GF-D8 (cell line): ENCODE results near the gene INHBA.

Experiments
- DNase-seq: peaks from one replicate; lab custom pipeline; 2025; lab: John Stamatoyannopoulos, UW

Gene INHBA

DNA sequence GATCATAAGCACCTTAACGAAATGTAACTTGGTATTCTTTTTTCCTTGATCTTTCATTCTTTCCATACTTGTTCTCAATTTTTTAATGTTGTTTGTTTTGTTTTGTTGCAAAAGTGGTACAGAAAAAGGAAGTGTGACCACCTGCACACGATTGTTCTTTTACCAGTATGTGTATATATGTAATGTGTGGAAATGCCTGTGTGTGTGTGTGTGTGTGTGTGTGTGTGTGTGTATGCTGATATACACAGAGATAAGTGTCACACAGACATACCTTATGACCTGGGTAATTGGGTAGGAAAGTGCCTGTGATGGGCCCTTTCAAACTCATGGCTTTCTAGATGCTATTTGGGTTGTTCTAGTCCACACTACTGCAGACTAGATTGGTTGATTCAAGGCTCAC, 14.0 kb downstream of the INHBA start:
- DNase-seq: no peak

DNA sequence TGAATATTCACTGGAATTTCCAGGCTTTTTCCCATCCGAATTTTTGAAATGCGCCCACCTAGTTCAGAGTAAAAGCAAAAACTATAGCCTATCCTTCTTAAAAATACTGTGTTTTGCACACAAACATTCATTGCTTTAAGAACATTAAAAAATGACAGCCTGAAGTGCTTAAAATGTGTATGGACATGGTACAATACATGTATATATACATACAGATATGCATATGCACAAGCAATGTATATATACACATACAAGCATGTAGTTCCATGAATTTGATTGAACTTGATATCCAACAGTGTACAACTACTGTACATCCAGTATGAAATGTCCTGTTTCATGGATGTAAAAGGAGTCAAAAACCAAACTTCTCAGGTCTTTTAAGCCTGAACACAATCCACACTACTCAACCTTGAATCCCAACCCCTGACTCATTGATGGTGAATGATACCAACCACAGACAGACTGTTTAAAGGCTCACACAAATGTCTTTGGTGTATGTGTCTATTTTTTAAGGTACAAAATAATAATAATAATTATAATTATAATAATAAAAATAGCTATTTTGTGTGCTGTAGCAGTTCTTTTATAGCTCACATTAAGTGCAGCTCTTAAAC, 14.8 kb downstream of the INHBA start:
- DNase-seq: no peak

DNA sequence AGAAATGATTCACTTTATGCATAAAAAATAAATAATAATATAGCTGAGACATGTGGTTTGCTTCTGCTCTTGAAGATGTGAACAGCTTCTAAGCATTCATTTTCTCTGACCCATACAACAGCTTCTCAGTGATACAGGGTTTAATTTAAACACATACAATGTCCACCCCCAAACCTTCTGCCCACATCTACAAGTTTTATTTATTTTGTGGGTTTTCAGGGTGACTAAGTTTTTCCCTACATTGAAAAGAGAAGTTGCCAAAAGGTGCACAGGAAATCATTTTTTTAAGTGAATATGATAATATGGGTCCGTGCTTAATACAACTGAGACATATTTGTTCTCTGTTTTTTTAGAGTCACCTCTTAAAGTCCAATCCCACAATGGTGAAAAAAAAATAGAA, 17.2 kb downstream of the INHBA start:
- no peak for DNase-seq

DNA sequence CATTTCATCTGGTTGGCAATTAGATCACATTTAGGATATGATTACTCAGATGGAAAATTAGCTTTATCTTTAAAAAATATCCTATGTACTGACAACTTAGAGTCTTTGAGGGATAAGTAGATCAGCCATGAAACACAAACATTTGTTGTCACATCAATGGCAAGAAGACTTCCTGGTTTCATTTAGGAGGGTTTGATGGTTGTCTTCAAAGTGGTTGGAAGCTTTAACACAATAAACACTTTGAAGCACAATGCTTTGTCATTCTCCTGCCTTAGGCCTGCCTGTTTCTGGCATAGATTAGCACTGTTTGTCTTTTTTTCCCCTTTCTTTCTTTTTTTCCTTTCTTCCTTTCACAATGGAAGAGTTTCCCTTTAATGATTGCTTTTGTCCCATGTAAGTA, 20.5 kb downstream of the INHBA start:
- DNase-seq: no peak

DNA sequence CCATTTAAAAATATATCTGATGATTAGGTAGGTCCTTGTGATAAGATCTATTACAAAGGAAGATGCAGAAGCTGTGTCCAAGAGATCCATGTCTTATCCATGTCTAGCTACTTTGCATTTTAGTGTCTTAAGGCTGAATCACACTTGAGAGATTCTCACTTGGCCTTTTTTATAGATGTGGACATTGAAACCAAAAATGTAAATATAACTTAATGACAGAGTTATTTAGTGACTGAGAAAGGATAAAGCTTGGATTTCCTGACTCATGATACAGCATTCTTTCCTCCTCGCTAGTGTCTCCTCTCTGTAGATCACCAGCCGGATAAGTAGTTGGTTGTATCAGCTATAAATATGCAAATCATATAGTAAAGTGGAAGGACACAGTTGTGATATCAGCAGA, 23.3 kb downstream of the INHBA start:
- DNase-seq: no peak

DNA sequence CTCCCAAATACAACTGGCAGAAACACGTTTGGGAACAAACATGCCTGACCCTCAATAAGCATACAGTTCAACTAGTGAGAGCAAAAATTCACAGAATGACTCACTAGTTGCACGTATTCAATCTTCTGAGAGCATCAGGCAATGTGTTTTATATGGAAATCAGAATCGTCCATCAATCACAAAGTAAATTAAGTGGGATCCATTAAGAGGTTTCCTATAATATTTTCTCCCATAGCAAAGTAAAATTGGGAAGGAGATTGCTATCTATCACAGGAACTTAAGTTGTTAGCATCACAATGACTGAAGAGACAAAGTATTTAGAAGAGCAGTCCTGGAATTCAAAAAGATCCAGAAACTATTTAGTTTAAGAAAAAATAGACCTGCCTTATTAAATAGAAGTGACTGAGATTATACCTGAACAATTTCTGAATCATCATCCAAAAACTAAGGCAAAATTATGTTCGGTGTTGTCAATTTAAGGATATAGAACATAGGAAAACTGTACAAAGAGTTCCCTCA, 28.3 kb downstream of the INHBA start:
- DNase-seq: no peak

DNA sequence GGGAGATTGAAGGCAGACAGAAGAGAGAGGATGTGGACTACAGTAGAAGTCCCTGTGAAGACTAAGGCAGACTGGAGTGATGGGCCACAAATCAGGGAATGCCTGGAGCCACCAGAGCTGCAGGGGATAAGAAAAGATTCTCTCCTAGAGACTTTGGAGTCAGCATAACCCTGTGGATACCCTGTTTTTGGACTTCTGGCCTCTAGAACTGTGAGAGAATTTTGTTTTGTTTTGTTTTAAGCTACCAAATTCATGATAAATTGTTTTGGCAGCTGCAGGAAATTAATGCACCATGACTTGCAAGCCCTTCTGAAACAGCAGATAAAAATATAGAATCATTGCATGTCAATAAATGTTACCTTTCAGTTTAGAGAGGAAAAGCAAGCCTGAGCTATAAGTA, 41.3 kb downstream of the INHBA start:
- no peak for DNase-seq

DNA sequence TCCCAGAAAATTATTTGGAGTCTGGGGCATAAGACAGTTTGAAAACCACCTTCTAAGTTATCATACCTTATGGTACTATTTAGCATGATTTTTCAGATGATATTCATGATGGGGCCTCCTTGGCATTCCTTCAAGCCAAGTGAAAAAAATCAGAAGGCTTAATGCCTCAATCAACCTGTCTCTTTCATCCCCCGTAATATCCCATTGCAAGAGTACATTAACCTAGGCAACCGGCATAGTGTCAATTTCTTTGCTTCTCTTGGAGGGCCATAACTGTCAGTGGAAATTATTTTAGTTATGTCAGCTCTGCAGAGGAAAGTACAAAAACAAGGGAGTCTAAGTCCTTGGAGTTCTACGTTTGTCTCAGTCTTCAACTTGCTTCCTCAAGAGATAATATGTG, 43.4 kb downstream of the INHBA start:
- no peak for DNase-seq

DNA sequence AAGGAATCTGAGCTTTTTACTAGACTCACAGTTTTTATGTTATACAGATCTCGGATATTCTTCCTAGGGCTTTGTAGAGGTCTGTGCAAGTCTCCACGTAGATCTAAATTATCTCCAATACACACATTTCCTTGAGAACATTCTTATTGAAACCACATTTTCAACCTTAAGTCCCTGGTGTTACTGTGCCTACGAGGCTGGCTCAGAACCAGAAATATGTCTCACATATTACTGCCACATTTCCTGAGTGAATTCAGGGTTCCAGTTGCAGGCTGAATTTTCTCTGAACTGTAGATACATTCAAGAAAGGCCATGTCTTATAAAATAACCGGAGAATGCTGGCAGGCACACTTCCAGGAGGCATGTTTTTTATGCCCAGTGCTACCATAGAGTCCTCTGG, 46.5 kb downstream of the INHBA start:
- no peak for DNase-seq

DNA sequence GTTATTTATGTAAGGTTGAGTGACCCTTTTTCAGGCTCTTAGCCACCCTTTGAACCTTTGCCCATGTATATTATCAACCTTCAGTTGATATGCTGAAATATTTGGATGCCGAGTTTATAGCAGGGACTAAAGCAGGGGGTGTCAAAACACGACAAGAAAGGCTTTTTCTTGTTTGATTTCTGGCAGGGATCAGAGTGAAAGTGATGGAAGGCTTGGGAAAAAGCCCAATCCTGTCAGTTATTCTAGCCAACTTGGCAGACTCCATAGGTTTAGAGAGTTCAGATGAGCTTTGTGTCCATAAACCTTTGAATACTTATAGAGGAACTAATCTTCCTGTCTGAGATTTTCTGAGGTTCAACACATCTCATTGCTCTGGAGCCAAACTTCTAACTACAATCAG, 47.5 kb downstream of the INHBA start:
- no peak for DNase-seq

DNA sequence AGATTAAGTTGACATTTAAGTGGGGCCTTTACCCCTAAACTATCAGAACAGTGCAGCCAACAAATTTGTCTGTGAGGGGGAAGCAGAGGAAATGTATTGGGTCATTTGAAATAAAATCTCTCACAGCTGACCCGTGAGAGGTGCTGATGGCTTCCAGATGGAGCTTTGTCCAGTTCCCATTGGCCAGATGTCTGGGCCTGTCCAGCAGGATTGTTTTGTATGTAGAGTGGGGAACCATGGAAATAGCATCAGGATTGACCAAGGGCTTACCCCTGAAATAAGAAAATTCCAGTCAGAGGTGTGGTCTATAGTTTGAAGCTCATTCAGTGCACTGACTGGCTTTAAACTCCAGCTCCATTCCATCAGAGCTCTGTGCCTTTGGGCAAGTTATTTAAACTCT, 50.6 kb downstream of the INHBA start:
- no peak for DNase-seq

DNA sequence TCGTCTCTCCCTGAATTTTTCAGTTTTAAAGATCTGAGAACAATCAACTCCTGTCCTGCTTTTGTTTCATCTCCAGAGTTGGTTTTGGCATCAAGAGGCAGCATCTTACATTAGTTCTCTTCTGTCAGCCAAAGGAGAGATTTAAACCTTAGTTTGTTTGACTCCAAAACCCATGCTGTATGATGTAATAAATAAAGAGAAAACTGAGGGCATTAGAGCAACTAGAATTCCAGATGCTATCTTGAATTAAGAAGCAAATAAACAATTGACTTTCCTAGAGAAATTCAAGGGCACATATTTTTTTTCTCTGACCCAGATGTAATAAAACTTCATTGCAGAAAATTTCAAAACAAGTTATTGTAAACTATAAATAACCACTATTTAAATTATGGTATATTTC, 54.4 kb downstream of the INHBA start:
- DNase-seq: no peak

DNA sequence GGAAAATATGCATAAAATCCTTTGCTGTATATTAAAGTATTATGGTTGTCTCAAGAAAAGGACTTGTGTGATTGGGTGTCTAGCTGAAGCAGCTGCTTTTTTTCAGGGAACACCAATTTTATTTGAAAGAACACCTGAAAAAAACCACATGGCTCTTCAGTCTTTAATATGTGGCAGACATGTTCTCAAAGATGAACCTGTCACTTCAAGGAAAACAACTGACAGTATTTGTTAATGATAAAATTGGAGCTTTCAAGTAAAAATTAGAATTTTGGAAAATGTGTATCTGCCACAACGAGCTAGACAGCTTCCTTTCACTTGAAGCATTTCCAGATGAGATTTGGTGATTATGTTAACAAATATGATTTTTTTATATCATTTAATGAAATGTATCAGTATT, 59.3 kb downstream of the INHBA start:
- no peak for DNase-seq

DNA sequence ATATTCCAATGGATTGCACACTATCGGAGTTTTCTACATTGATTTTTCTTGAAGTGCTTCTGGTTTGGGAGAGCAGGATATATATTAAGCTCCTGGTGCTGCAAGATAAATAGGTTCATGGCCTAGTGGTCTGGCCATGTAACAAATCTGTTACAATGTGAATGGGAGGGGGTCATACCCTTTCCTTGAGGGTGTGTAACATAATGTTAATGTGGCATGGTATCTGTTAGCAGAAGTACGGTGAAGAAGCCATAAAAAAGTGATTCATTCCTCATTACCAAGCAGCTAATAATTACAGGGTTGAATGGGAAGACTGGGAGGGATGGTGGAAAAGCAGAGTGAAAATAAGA, 61.2 kb downstream of the INHBA start:
- no peak for DNase-seq

DNA sequence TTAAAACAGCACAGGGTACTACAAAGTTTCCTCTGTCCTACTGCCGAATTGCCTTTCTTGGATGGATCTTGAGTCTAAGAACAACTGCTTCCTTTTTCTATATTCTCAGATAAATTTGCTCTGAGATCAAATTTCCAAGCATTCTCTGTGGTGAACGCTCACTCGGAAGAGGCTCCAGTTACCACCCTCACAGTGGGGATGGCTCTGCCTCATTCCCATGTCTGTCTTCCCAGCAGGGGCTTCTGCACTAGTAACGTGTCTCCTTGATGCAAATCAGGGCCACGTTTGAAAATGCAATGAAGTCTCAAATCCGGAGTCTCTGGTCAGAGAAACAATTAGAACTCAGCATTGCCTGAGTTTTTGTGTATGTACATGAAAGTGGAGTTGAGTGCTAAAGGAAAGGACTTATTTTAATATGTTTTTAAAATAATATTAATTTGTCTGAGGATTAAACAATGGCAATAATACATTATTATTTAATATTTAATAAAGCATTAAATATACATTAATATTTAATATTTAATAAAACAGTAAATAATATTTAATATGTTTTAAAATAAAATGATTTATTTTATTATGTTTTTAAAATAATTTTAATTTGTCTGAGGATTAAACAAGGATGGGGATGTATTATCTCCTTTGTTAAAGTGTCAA, 61.8 kb downstream of the INHBA start:
- no peak for DNase-seq

DNA sequence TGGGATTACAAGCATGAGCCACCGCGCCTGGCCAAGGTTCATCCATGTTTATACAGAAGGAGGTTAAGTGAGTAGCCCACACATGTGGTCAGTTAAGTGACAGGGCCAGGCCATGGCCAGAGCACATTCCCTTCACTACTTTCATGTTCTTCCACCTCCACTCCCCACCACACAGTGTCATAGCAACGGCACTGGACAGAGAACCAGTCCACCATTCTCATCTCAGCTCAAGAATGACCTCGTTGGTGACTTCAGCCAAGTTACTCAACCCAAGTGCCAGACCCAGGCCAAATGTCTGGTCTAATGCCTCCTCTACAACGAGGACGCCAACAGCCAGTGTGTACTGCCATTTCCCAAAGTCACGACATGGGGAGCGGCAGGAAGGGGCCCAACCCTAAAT, 62.4 kb downstream of the INHBA start:
- no peak for DNase-seq

DNA sequence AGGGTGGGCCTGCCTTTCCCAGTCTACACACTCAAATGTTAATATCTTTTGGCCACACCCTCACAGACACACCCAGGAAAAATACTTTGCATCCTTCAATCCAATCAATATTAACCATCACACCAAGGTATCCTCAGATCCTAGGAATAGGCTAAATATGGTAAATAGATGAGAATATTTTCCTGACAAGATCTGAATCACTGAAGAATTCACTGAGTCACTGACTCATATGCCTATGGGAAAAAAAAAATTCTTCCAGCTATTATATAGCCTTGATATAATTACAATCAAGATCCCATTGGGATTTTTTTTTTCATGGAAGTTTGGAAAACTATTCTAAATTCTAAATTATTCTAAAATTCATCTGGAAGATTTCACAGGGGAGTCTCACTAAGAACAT, 65.8 kb downstream of the INHBA start:
- no peak for DNase-seq
